ENCODE results near the gene MPV17L.
"Not testable (repeated sequence)": the region's sequence is repeated elsewhere in the genome, so short reads cannot be mapped to it uniquely, and the experiment has no call there.

The MPV17L gene

DNA sequence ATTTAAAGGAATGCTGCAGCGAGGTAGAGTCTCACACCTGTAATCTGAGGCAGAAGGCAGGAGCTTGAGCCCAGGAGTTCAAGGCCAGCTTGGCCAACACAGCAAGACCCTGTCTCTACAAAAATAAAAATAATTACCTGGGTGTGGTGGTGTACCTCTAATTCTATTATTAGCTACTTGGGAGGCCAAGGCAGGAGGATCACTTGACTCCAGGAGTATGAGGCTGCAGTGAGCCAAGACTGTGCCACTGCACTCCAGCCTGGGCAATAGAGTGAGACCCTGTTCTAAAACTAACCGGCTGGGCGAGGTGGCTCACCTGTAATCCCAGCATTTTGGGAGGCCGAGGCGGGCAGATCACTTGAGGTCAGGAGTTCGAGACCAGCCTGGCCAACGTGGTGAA, 57.7 kb downstream of the MPV17L start:
- not testable (repeated sequence) for DNase-seq

DNA sequence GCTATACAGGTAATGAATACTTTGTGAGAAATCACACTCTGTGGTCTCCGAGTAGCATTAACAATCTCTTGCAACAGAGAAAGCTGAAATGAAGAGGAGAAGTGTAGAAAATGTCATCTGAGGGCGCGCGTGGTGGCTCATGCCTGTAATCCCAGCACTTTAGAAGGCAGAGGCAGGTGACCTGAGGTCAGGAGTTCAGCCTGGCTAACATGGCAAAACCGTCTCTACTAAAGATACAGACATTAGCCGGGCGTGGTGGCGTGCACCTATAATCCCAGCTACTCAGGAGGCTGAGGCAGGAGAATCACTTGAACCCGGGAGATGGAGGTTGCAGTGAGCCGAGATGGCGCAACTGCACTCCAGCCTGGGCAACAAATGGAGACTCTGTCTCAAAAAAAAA, 59.4 kb downstream of the MPV17L start:
- not testable (repeated sequence) for DNase-seq

DNA sequence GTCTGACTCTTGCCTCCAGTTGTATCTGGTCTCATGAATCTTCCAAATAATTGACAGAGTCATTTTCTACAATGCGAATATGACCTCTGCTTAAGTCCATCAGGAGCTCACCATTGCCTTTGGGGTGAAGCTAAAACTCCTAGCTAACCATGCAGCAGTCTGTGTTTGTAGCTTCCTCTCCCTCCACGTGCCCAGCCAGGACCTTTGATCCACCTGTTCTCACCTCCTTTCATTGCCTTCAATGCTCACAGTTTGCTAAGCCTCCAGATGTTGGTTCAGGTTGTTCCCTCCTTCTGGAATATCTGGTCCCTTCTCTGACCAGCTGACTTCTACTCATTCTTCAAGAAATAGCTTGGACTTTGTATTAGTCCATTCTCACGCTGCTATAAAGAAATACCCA, 61.8 kb downstream of the MPV17L start:
- no peak for DNase-seq

DNA sequence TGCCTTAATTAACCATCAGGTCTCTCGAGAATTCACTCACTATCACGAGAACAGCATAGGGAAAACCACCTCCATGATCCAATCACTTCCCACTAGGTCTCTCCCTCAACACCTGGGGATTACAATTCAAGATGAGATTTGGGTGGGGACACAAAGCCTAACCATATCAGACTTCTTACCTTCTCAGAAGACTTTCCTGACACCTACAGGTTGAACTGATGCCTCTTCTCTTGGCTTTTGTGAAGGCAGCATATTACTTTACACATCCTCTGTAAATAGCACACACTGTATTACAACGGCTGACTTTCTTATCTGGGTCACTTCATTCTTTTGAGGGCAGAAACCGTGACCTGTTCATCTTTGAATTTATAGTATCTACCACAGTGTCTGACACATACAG, 62.4 kb downstream of the MPV17L start:
- no peak for DNase-seq

DNA sequence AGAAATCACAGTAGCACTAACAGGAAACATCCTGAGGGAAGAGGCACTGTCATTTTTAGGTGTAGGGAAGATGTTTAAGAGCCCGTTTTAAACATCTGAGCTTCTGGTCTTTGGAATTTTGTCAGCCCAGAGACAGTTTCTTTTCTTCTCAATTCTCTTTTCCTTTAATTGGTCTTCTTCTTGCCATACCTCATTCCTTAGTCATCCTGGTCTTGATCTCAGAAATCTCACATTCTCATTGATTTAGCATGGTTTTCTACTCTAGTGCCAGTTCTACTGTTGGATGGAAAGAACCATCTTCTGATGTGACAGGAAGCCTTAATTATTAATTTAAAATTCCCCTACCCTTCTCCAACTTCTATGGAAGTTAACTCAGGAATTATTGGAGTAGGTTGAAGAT, 64.2 kb downstream of the MPV17L start:
- no peak for DNase-seq

DNA sequence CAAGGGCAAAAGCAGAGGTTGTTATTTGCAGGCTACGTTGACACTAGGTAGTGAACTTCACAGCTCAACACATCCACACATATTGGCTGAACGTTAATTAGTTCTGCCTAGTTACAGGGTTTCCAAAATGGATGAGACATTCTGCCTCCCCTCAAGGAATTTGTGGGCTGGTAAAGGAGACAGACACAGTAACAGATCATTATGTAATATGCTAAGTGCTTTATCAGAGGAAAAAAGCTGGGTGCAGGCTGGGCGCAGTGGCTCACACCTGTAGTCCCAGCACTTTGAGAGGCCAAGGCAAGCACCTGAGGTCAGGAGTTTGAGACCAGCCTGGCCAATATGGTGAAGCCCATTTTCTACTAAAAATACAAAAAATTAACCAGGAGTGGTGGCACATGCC, 65.0 kb downstream of the MPV17L start:
- no peak for DNase-seq

DNA sequence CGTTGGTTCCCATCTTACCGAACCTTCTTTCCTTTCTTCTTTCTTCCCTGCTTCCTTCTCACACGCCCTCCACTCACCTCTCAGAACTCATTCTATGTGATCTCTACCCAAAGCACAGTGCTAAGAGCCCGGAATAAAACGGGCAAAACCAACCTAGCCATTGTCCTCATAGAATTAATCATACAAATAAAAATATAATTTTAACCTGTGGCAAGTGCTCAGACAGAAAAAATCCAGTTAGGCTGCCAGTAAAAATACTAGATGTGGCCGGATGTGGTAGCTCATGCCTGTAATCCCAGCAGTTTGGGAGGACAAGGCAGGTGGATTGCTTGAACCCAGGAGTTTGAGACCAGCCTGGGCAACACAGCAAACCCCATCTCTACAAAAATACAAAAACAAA, 65.8 kb downstream of the MPV17L start:
- DNase-seq = no peak

All from activated naive CD4-positive, alpha-beta T cell (primary cell).